Measurements from ENCODE around the gene HTR3E. TPM values are rescaled to one million over a fixed set of nuclear protein-coding genes. Genes with fewer than 3 reads are reported as not detected.

The HTR3E gene
- polyA plus RNA-seq, 3 donors: not detected

GRCh38 chr3:184099806-184100686 is 3.2 kb downstream of the HTR3E start:
- no peak overlapping the region for H2AFZ ChIP-seq (ENCODE audit: insufficient read depth, low read depth, low read length, poor library complexity, severe bottlenecking)
- H3K27me3 Mint-ChIP-seq (ENCODE audit: low read depth in 3 of 3): peaks cover 4 to 10% (median 6%) of the 10 kb centered on the region in 3 donors
- DNase-seq: no peak
- intact Hi-C loops (cut with micrococcal nuclease): no loop called here
- H3K9me3 Mint-ChIP-seq: peaks cover 0 to 4% (median 0%) of the 10 kb centered on the region in 7 donors
- H4K20me1 ChIP-seq (ENCODE audit: insufficient read depth, low read length): no peaks in the 10 kb centered on the region
- no peak overlapping the region for H3K27ac ChIP-seq (ENCODE audit: low read depth in 1 of 2, low read length in 2 of 2)
- H3K4me1 Mint-ChIP-seq: no peaks in the 10 kb centered on the region
- H3K36me3 ChIP-seq (replicated peaks in 1 of 2; ENCODE audit: control insufficient read depth in 1 of 2, insufficient read depth in 2 of 2, low read length in 2 of 2): no peaks in the 10 kb centered on the region
- no peak overlapping the region for H3K9ac ChIP-seq (ENCODE audit: insufficient read depth, low read length, poor library complexity, severe bottlenecking)
- WGBS (ENCODE audit: insufficient coverage): 85% methylated on average over 18 of the region's 24 CpGs
- H3K27ac Mint-ChIP-seq: no peak overlapping the region
- H3K9me3 ChIP-seq (replicated peaks in 1 of 2; ENCODE audit: control insufficient read depth in 1 of 2, insufficient read depth in 1 of 2, low read length in 2 of 2): no peaks in the 10 kb centered on the region
- no peaks in the 10 kb centered on the region for H3K27me3 ChIP-seq (ENCODE audit: control insufficient read depth in 2 of 2, insufficient read depth in 2 of 2, low read length in 2 of 2)
- H3K4me2 ChIP-seq (replicated peaks; ENCODE audit: extremely low read depth, low read length, poor library complexity, severe bottlenecking): no peak overlapping the region
- H3K4me1 ChIP-seq (ENCODE audit: control insufficient read depth in 1 of 2, insufficient read depth in 2 of 2, low read length in 2 of 2): no peaks in the 10 kb centered on the region
- no peaks in the 10 kb centered on the region for H3K79me2 ChIP-seq (ENCODE audit: insufficient read depth, low read length)
- TF ChIP-seq CTCF (IDR thresholded peaks at IDR 0.05): no peak
- no peak overlapping the region for H3K4me3 ChIP-seq (replicated peaks in 1 of 3; ENCODE audit: low read depth in 2 of 3, low read length in 3 of 3)
- no peak overlapping the region for H3K4me3 Mint-ChIP-seq
- no peaks in the 10 kb centered on the region for H3K36me3 Mint-ChIP-seq

GRCh38 chr3:184110316-184110725 is 13.5 kb downstream of the HTR3E start:
- Mint-ChIP-seq H3K4me3 (no peak overlapping the region), H3K9me3 (no peaks in the 10 kb centered on the region), H3K27me3 (ENCODE audit: low read depth in 3 of 3) (peaks cover 1 to 9% (median 7%) of the 10 kb centered on the region in 3 donors), H3K36me3 (no peaks in the 10 kb centered on the region), H3K4me1 (no peaks in the 10 kb centered on the region), H3K27ac (no peak overlapping the region)
- Histone ChIP-seq H3K9ac (ENCODE audit: insufficient read depth, low read length, poor library complexity, severe bottlenecking) (no peak overlapping the region), H3K27ac (ENCODE audit: low read depth in 1 of 2, low read length in 2 of 2) (no peak overlapping the region), H3K9me3 (replicated peaks in 1 of 2; ENCODE audit: control insufficient read depth in 1 of 2, insufficient read depth in 1 of 2, low read length in 2 of 2) (no peaks in the 10 kb centered on the region), H3K79me2 (ENCODE audit: insufficient read depth, low read length) (no peaks in the 10 kb centered on the region), H3K4me3 (replicated peaks in 1 of 3; ENCODE audit: low read depth in 2 of 3, low read length in 3 of 3) (no peak overlapping the region), H3K27me3 (ENCODE audit: control insufficient read depth in 2 of 2, insufficient read depth in 2 of 2, low read length in 2 of 2) (no peaks in the 10 kb centered on the region), H2AFZ (ENCODE audit: insufficient read depth, low read depth, low read length, poor library complexity, severe bottlenecking) (no peak overlapping the region), H3K4me1 (ENCODE audit: control insufficient read depth in 1 of 2, insufficient read depth in 2 of 2, low read length in 2 of 2) (no peaks in the 10 kb centered on the region), H3K4me2 (replicated peaks; ENCODE audit: extremely low read depth, low read length, poor library complexity, severe bottlenecking) (no peak overlapping the region), H3K36me3 (replicated peaks in 1 of 2; ENCODE audit: control insufficient read depth in 1 of 2, insufficient read depth in 2 of 2, low read length in 2 of 2) (no peaks in the 10 kb centered on the region), H4K20me1 (ENCODE audit: insufficient read depth, low read length) (no peaks in the 10 kb centered on the region)
- WGBS (ENCODE audit: insufficient coverage): 63% methylated on average over 7 of the region's 7 CpGs
- no peak for DNase-seq
- intact Hi-C loops (cut with micrococcal nuclease): no loop called here
- no peak for TF ChIP-seq CTCF (IDR thresholded peaks at IDR 0.05)

Measured in CD14-positive monocyte (primary cell).